NCI-H1092 (cell line): ENCODE results near the gene MIPEP.

Experiments used
- DNase-seq: peaks from one replicate; lab custom pipeline; 2025; lab: John Stamatoyannopoulos, UW

MIPEP gene

GRCh38 chr13:23715092-23715761, 174.0 kb downstream of the MIPEP start:
- DNase-seq = no peak

- DNase-seq = no peak
Measured at GRCh38 chr13:23714672-23715071, 174.5 kb downstream of the MIPEP start.

- DNase-seq = no peak
Measured at GRCh38 chr13:23711355-23711754, 177.8 kb downstream of the MIPEP start.

- DNase-seq = no peak
Measured at GRCh38 chr13:23710366-23710765, 178.8 kb downstream of the MIPEP start.

- no peak for DNase-seq
Measured at GRCh38 chr13:23709536-23709935, 179.7 kb downstream of the MIPEP start.

GRCh38 chr13:23707674-23708073, 181.5 kb downstream of the MIPEP start:
- no peak for DNase-seq

GRCh38 chr13:23705583-23705982, 183.6 kb downstream of the MIPEP start:
- DNase-seq = no peak

GRCh38 chr13:23703246-23703860, 185.8 kb downstream of the MIPEP start:
- no peak for DNase-seq

- no peak for DNase-seq
Measured at GRCh38 chr13:23701636-23702035, 187.6 kb downstream of the MIPEP start.

- DNase-seq = no peak
Measured at GRCh38 chr13:23701186-23701585, 188.0 kb downstream of the MIPEP start.

- DNase-seq = no peak
Measured at GRCh38 chr13:23699271-23699670, 189.9 kb downstream of the MIPEP start.

- no peak for DNase-seq
Measured at GRCh38 chr13:23697772-23698313, 191.4 kb downstream of the MIPEP start.

GRCh38 chr13:23696610-23697009, 192.6 kb downstream of the MIPEP start:
- DNase-seq = no peak

GRCh38 chr13:23695711-23696464, 193.3 kb downstream of the MIPEP start:
- no peak for DNase-seq

GRCh38 chr13:23695196-23695595, 194.0 kb downstream of the MIPEP start:
- DNase-seq = no peak

GRCh38 chr13:23692816-23693215, 196.4 kb downstream of the MIPEP start:
- DNase-seq = no peak

GRCh38 chr13:23690668-23691067, 198.5 kb downstream of the MIPEP start:
- no peak for DNase-seq

- no peak for DNase-seq
Measured at GRCh38 chr13:23688336-23688735, 200.9 kb downstream of the MIPEP start.

GRCh38 chr13:23687614-23688013, 201.6 kb downstream of the MIPEP start:
- no peak for DNase-seq

- DNase-seq = no peak
Measured at GRCh38 chr13:23686948-23687347, 202.3 kb downstream of the MIPEP start.

- no peak for DNase-seq
Measured at GRCh38 chr13:23685416-23685815, 203.8 kb downstream of the MIPEP start.

- no peak for DNase-seq
Measured at GRCh38 chr13:23684647-23685046, 204.6 kb downstream of the MIPEP start.

- no peak for DNase-seq
Measured at GRCh38 chr13:23683084-23683483, 206.1 kb downstream of the MIPEP start.
